EH (cell line): Measurements from ENCODE around the gene RRN3.
A peak's percentile ranks its signal among the peaks of the same experiment; 100 is the strongest.
"Not testable (repeated sequence)": the region's sequence is repeated elsewhere in the genome, so short reads cannot be mapped to it uniquely, and the experiment has no call there.

ENCODE experiments used
- DNase-seq: peaks from one replicate; pipeline ENCODE4 v3.0.0-alpha.2; 2015; ENCODE audit warnings: low read depth

The RRN3 gene

DNA sequence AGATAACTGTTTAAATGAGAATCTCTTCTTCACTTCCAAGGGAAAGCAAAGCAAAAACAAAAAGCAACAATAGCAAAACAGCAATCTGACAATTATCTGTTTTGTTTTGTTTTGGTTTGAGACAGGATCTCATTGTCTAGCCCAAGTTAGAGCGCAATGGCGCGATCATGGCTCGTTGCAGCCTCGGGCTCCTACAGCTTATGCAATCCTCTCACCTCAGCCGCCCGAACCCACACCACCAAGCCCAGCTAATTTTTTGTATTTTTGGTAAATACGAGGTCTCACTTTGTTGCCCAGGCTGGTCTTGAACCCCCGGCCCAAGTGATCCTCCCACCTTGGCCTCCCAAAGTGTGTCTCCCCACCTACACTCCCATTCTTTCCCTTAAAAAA, 2.5 kb upstream of the RRN3 start:
- not testable (repeated sequence) for DNase-seq

DNA sequence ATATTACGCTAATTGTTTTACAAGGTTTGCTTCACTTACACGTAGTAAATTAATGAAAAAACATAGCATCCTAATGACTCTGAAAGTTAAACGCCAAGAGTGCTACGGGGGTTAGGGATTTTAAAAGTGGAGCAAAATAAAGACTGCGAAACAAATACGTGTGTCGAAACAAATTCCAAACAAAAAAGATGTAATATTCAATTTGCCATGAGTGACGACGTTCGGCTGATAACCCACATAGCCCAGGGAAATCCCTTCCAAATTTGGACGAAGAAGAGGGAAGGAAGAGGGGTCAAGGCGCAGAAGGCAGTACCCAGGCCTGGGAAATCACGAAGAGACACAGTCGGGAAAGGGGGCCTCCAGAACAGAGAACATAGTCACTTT, 509 bp downstream of the RRN3 start:
- DNase-seq, result not testable (repeated sequence)

DNA sequence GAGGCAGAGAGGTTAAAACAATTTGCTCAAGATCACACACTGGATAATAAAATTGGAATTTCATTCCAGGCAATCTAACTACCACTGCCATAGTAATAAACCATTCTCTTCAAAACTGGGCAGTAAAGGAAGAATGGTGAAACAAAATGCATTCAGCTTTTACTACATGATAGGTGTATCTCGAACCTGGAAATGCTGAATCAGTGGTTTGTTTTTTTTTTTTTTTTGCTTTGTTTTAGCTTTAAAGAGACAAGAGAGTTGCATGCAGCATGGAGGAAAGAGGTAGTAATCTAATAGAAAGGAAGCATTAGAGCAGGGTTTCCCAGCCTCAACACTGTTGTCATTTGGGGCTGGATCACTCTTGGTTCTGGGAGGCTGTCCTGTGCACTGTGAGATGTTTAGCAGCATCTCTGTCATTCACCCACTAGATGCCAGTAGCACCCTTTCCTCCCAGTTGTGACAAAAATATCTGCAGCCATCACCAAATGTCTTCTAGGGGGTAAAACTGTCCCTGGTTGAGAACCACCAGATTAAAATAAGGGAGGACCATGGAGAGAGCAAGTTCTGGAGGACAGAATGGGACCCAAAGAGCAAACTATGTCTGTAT, 3.3 kb downstream of the RRN3 start:
- not testable (repeated sequence) for DNase-seq

DNA sequence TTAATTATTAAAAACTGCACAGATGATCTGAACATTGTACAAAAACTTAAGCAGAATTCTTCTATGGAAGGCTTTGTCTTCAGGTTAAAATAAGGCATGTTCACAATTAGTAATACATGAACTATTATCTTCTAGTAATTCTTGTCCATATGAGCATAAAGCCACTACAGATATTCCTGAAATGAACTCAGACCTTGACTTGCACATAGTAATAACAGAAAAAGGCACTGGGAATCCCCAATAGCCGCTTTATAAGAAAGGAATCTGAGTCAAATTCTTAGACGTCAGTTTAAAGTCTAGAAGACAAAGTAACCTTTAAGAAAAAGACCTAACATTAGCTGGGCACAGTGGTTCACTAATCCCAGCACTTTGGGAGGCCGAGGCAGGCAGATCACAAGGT, 11.3 kb downstream of the RRN3 start:
- DNase-seq, result not testable (repeated sequence)

DNA sequence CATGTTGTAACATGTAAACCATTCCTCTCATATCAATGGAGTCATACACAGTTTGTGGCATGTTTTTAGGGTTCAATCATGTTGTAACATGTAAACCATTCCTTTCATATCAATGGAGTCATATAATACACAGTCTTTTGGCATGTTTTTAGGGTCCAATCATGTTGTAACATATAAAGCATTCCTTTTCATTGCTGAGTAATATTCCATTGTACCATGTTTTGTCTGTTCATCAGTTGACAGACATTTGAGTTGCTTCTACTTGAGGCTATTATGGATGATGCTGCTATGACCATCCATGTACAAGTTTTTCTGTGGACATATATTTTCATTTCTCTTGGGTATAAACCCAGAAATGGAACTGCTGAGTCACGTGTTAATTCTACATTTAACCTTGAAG, 13.2 kb downstream of the RRN3 start:
- not testable (repeated sequence) for DNase-seq

DNA sequence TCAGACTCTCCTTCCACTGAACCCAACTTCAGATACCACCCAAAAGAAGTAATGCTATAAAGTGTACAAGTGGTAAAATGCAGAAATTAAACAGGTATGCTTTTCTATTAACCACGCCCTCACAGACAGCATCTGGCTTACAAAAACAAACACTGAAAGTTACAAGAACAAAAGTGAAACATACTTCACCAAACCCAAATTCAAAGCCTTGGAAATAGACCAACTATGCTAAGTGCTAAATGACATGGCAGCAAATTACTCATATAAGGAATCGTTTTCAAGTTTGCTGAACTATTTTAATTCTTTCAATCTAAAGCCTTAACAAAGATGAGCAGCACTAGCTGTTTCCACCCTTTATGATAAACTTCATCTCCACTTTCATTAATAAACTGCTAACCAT, 17.9 kb downstream of the RRN3 start:
- DNase-seq, result not testable (repeated sequence)

DNA sequence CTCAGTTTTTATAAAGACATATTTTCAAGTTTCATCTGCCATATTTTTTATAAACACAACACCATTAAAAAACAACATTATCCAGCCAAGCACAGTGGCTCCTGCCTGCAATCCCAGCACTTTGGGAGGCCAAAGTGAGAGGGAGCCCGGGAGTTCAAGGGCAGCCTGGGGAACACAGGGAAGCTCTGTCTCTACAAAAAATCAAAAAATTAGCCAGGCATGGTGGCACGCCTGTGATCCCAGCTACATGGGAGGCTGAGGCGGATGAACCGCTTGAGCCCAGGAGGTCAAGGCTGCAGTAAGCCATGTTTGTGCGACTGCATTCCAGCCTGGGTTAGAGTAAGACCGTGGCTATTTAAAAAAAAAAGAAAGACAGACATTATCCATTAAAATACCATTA, 21.0 kb downstream of the RRN3 start:
- no peak for DNase-seq

DNA sequence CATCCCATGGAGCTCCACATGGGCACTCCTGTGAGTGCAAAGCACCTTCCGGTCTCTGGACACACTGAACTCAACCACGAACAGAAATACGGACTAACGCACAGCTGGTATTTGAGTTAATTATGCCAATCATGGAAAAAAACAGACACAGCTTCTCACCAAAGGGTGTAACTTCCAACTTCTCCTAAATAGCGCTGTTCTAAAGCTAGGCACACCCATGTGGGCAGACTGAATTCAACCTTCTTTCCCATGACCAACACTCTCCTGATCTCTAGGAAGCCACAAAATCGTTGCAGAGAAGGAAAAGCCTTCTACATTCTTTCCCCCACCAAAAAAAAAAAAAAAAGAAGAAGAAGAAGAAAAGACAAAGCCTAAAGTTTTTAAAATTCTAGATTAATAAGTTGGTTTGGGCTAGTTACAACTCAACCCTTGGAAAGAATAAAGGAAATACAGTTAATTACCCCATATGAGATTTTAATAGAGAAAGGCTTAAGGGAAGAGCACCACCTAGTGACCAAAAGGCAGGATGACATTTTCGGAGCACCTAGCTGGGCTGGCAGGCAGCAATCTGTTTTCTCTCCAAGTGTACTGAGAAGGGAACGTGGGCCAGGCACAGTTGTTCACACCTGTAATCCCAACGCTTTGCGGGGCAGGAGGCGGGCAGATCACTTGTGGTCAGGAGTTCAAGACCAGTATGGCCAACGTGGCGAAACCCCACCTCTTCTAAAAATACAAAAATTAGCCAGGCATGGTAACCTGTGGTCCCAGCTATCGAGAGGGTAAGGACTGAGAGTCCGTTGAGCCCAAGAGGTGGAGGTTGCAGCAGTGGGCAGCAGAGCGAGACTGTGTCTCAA, 21.9 kb downstream of the RRN3 start:
- not testable (repeated sequence) for DNase-seq

DNA sequence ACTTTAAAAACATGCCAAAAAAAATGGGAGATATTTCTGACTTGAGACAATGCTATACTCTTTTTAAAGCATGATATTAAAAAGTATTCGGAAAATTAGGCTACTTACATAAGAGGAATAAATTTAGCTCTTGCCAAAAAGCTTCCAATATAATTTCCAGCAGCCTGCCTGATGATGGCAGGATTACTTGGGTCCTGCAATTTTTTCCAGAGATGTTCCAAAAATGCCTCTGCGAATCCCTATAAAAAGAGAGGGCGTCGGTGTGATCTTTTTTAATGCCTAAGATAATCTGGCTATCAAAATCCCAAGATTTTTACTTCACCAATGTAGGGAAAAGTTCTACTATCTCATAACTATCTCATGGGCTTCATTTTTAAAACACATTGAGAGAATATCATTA, 23.1 kb downstream of the RRN3 start:
- not testable (repeated sequence) for DNase-seq

DNA sequence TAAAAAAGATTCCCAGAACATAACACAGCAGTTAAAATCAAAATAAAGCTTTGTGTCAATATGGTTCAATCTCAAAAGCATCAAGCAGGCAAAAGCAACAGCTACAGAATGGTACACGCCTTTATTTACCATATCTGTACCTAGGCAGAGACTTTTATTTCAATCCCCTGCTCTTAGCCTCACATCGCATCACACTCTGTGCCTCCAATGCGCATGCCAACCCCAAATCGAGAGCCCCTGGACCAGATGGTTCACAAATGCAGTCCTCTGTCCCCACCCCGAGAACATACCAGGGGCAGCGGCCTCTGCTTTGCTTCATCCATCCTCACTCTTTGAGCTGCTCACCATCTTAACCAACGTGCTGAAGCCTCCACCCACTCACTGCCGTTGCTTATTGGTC, 27.4 kb downstream of the RRN3 start:
- not testable (repeated sequence) for DNase-seq

DNA sequence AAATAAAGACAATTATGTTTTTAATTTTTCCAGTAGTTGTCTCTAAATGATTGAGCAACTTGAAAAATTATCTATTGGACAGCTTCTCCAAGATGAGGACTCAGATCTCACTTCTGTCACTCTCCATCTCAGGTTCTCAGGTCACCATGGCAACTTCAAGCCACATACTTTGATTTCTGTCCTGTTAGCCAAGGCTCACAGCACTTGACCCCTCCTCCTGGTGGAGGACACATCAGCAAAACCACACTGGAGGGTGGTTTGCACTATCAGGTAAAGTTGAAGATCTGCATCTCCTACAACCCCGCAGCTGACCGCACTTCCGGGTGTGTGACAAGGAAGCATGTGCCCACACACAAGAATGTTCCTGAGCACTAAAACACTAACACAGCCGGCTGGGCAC, 28.1 kb downstream of the RRN3 start:
- DNase-seq, result not testable (repeated sequence)

DNA sequence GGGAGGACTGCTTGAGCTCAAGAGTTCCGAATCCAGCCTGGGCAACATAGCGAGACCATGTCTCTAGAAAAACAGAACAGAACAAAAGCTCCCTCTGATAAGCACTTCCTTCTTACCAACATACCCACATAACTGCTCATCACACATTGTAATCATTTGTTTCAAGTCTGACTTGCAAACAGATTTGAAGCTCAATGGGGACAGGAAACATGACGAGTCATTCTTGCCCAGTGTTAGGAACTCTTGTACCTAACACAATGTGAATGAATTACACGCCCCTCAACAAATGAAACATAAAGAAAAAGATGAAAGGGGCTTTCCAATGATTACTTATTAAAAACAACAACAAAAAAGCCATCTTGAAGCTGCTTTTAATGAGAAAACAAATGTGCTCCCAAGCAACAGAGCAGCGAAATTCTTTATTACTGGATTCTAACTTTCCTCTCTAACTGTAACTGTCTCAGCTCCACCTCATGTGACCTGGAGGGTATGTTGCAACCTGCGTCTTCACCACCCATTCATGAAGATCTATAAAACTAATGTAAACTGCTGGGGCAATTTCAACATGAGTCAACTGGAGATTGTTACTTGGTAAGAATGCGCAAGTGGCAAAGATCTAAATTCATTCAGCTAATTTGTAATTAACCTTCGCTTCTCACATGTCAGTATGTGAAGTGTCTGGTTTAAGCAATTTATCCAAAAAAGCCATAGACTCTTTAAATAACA, 31.8 kb downstream of the RRN3 start:
- peak; percentile 35 for DNase-seq

DNA sequence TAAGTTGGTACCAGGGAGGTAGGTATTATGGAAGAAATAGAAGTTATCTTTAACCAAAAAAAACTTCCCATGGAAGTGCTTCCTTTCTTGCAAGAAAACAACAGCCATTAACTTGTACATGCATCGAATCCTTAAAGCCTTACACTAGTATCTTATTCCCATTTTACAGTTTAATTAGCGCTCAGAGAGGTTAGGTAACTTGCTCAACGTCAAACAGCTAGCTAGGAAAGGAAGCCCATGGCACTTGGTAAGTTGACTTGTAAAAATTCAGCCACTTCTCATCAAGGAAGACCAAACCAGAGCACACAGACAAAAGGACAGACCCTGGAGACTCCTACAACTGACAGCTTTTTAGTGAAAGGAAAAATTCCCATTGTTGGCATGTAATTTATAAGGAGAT, 34.7 kb downstream of the RRN3 start:
- no peak for DNase-seq

DNA sequence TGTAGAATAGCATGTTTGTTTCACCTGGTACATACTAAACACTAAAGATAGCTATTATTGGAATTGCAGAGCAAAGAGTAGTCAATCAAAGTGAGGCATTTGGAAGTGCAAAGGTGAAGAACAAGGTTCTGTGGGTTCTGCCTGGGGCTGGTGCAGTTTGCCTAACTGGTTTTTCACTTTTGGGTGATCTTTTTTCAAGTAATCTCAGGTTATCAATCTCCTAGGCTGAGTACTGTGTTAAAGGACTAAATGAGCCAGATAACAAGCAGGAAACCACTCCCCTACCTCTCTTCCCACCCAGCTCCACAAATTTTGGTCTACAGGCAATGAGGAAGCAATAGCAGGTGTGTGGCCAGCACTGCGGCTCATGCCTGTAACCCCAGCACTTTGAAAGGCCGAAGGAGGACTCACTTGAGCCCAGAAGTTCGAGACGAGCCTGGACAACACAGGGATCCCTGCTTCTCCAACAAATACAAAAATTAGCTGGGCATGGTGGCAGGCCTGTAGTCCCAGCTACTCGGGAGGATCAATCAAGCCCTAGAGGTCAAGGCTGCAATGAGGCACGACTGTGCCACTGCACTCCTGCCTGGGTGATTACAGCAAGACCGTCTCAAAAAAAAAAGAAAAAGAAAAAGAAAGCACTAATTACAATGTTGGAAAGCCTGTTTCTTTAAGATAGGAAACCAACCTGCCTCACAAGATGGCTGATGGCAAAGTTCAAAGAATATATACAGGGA, 36.2 kb downstream of the RRN3 start:
- no peak for DNase-seq

DNA sequence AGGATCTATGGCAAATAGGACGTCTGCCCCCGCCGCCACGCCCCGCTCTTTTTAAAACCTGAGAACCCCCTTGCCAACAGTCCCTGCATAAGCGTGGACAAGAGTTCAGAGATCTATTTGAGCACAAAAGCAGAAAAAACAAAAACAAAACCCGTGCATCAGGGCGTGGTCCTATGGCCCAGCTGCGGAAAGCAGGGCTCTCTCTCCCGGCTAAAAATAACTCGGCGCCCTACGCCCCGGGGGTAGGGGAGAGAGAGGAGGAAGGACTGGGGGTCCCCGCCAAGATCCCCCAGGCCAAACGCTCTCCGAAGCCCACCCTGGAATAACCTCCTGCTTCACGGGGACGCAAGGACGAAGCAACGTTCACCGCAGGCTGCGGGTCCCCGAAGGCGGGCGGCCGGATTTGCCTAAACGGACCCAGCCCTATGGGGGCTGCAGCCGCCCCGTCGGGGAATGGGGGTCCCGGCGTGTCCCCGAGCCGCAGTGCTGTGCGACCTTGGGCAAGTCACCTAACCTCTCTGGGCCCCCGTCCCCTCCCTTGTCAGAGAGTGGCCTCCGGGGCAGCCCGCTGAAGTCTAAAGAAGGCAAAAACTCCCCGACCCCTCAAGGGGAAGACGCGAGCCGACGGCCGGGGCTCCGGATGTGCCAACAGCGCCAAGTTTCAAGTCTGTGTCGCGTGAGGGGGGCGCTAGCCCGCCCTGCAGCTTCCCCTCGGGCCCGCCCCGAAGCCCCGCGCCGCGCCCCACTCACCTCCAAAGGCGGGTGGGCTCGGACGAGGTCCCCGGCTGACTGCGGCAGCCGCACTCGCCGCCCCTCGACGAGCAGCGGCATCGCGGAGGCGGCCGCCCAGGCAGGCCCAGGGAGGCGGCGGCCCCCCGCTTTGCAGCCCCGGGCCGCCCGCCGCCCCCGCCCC, 38.7 kb downstream of the RRN3 start:
- peak; percentile 25 for DNase-seq

DNA sequence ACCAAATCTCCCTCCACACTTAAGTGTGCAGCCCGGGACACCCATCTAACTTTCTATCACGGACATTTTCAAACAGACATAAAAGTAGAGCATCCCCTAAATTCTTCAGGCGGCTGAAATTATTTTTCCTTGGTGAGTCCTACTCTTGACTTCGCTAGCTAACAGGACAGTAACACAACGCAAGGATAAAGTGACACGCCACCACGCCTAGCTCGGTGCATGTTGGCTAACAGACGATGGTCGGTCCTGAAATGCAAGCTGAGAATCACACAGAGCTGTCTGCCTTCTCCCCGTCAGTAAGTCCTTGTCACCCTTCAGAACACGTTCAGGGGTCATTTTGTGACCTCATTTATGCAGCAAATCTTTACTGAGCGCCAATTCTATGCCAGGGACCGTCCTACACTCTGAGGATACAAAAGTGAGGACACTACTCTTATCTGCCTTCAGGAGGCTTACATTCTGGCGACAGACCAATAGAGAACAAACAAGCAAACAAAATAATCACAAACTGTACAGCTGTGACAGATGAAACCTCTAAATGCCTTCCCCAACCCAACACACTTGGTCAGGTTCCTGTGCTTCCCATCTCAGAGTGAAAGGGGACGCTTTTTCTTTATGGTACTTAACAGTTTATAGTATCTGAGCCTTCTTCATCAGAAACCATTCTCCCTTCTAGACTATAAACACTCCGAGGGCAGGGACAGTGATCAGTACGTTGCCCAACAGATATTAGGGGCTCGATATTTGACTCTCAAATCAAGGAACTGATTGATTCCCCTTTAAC, 39.5 kb downstream of the RRN3 start:
- no peak for DNase-seq

DNA sequence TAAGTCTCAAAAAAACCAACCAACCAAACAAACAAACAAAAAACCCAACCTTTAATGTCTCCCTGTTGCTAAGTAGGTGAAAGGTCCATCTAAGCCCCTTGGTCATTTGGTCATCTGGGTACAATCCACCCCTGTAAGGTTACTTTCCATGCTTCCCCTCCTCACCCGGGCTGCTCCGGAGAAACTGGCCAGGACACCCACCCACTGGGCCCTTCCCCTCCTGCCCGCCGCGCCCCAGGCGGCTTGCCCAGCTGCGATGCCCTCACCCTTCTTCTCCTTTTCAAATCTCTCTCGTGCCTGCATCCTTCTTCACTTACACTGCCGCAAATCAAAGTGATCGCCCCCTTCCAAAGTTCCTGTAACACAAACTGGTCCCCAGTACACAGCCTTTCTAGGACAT, 40.2 kb downstream of the RRN3 start:
- DNase-seq, result no peak

DNA sequence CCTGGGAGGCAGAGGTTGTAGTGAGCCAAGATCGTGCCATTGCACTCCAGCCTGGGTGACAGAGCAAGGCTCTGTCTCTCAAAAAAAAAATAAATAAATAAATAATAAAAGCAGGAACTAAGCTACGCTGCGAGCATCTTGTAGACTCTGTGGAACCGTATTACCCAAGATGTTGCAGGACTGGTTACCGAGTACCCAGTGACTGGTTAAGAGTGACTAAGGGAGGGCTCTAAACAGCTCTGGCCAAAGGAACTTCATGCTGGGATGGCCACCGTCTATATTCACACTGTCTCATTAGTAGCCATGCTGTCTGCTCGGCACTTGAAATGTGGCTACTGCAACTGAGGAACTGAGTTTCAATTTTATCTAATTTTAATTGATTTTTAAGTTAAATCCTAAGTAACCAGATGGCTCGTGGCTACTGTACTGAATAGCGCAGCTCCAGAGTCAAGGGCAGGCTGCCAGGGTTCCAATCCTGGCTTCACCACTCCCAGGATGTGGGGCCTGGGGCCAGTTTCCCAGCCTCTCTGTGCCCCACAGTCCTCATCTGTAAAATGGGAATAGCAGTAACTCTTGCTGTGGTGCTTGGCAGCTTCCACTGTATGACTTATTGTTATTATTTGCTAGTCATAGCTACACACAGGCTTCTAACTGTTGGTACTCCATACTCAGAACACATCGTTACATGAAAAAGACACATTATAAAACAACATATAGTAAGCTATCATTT, 41.2 kb downstream of the RRN3 start:
- DNase-seq, result no peak

DNA sequence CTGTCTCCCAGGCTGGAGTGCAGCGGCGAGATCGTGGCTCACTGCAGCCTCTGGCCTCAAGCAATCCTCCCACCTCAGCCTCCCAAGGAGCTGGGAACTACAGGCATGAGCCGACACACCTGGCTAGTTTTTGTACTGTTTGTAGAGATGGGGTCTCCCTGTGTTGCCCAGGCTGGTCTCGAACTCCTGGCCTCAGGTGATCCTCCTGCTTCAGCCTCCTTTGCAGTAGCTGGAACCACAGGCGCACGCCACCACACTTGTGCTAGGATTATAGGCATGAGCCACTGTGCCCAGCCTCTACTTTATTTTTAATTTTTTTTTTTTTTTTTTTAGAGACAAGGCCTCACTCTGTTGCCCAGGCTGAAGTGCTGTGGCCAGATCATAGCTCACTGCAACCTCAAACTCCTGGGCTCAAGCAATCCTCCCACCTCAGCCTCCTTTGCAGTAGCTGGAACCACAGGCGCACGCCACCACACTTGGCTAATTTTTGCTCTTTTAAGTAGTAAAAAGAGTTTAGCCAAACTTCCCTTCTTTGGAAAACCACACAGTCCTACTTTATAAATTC, 42.6 kb downstream of the RRN3 start:
- DNase-seq, result no peak
